ENCODE measurements around the gene MMP20.

DNA sequence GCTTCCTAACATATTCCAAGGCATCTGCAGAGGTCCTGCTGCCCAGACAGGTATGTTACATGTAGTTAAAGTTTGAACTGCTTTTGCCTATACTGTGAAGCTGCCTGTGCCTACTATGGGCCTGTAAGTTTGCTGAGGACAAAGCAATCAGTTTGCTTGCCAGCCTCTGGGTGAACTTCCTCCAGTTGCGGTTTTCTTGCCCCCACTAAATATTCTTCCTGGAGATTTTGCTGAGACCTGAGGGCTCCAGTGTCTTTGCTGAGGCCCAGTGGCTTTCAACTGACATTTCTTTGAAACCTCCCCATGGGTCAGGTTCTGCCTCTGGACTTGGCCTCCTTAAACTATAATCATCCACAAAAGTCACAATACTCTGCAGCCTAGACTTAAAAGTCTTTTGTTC lies 29.6 kb upstream of the MMP20 start:
- TF ChIP-seq, protein P1, sequence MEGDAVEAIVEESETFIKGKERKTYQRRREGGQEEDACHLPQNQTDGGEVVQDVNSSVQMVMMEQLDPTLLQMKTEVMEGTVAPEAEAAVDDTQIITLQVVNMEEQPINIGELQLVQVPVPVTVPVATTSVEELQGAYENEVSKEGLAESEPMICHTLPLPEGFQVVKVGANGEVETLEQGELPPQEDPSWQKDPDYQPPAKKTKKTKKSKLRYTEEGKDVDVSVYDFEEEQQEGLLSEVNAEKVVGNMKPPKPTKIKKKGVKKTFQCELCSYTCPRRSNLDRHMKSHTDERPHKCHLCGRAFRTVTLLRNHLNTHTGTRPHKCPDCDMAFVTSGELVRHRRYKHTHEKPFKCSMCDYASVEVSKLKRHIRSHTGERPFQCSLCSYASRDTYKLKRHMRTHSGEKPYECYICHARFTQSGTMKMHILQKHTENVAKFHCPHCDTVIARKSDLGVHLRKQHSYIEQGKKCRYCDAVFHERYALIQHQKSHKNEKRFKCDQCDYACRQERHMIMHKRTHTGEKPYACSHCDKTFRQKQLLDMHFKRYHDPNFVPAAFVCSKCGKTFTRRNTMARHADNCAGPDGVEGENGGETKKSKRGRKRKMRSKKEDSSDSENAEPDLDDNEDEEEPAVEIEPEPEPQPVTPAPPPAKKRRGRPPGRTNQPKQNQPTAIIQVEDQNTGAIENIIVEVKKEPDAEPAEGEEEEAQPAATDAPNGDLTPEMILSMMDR (IDR thresholded peaks at IDR 0.05), result no peak
- TF ChIP-seq POLR2A (IDR thresholded peaks at IDR 0.05; ENCODE audit: low read depth), result no peak

Data from esophagus muscularis mucosa (tissue), 3 donors.